GM23248 (cell line): ENCODE data around the gene SNRPB.
"Not testable (repeated sequence)": the region's sequence is repeated elsewhere in the genome, so short reads cannot be mapped to it uniquely, and the experiment has no call there.

Experiments used
- EZH2 ChIP-seq: fragments of 200-600 bp; sonication (generic); IDR thresholded peaks from 2 replicates; pipeline ENCODE4 v1.6.1; 2018; ENCODE audit warnings: antibody characterized with exemption, mild to moderate bottlenecking; ENCODE audit not compliant: insufficient read depth, poor library complexity, severe bottlenecking
- EZH2phosphoT487 ChIP-seq: fragments of 200-600 bp; sonication (generic); IDR thresholded peaks from 2 replicates; pipeline ENCODE4 v1.6.1; 2018; ENCODE audit warnings: antibody characterized with exemption, moderate library complexity, mild to moderate bottlenecking, low read depth; ENCODE audit not compliant: insufficient read depth

- not testable (repeated sequence) for TF ChIP-seq EZH2, EZH2phosphoT487
These were observed 32.3 kb upstream of the SNRPB start for GRCh38 chr20:2502808-2503384.
